ENCODE data around the gene FBXO30.

DNA sequence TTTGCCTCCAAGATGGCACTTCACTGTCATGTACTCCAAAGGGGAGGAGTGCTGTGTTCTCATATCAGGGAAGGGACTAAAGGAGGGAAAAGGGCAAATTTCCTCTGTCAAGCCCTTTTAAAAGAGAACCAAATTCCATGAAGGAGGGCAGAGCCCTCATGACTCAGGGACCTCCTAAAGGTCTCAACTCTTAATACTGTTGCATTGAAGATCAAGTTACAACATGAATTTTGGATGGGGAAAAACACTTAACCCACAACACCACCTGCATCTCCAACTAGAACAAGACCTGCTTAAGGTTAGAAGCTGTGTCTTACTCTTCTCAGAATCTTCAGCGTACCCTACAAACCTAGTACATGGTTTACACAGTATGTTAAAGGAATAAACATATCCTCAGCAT lies 23.7 kb upstream of the FBXO30 start:
- TF ChIP-seq POLR2A (IDR thresholded peaks at IDR 0.05; ENCODE audit: low read depth, low read length): no peak
- TF ChIP-seq TAF1 (IDR thresholded peaks at IDR 0.05; ENCODE audit: low read depth, low read length): no peak

Data from GM12891 (cell line).